Measurements from ENCODE around the gene IL2RG.

Gene IL2RG

DNA sequence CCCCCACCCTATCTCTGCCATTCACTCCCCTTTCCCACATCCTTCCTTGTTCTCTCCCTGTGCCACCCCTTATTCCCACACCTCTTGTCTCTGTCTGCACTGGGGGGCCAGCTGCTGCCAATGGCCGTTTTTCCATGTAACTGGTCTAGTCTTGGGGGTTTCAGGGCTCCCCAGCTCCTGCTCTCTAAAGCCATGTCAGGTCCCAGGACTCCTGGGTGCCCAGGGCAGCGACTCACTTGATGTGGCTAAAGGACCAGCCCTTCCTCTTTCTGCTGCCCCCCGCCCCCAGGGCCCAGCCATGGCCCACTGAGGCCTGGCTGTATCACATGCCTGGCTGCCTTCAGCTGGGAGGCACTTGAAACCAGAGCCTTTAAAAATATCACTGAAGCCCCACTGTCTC, 43.3 kb upstream of the IL2RG start:
- Histone ChIP-seq H3K4me1 (no peaks in the 10 kb centered on the region), H3K27me3 (ENCODE audit: control insufficient read depth, insufficient read depth, low read length) (no peaks in the 10 kb centered on the region), H3K27ac (no peak overlapping the region), H3K4me2 (ENCODE audit: low read length) (no peak overlapping the region), H3K4me3 (ENCODE audit: low read depth, low read length) (no peak overlapping the region), H3K9me3 (ENCODE audit: control insufficient read depth, low read length) (no peaks in the 10 kb centered on the region), H3K79me2 (no peaks in the 10 kb centered on the region), H3K36me3 (ENCODE audit: control insufficient read depth, insufficient read depth, low read length) (no peaks in the 10 kb centered on the region), H3K9ac (no peak overlapping the region), H2AFZ (no peak overlapping the region)
- TF ChIP-seq, protein P1, sequence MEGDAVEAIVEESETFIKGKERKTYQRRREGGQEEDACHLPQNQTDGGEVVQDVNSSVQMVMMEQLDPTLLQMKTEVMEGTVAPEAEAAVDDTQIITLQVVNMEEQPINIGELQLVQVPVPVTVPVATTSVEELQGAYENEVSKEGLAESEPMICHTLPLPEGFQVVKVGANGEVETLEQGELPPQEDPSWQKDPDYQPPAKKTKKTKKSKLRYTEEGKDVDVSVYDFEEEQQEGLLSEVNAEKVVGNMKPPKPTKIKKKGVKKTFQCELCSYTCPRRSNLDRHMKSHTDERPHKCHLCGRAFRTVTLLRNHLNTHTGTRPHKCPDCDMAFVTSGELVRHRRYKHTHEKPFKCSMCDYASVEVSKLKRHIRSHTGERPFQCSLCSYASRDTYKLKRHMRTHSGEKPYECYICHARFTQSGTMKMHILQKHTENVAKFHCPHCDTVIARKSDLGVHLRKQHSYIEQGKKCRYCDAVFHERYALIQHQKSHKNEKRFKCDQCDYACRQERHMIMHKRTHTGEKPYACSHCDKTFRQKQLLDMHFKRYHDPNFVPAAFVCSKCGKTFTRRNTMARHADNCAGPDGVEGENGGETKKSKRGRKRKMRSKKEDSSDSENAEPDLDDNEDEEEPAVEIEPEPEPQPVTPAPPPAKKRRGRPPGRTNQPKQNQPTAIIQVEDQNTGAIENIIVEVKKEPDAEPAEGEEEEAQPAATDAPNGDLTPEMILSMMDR (IDR thresholded peaks at IDR 0.05) = no peak

GRCh38 chrX:71154196-71154595, 42.8 kb upstream of the IL2RG start:
- Histone ChIP-seq H3K27me3 (ENCODE audit: control insufficient read depth, insufficient read depth, low read length) (no peaks in the 10 kb centered on the region), H3K9ac (no peak overlapping the region), H2AFZ (no peak overlapping the region), H3K4me2 (ENCODE audit: low read length) (no peak overlapping the region), H3K27ac (no peak overlapping the region), H3K4me3 (ENCODE audit: low read depth, low read length) (no peak overlapping the region), H3K9me3 (ENCODE audit: control insufficient read depth, low read length) (no peaks in the 10 kb centered on the region), H3K36me3 (ENCODE audit: control insufficient read depth, insufficient read depth, low read length) (no peaks in the 10 kb centered on the region), H3K79me2 (no peaks in the 10 kb centered on the region), H3K4me1 (no peaks in the 10 kb centered on the region)
- TF ChIP-seq, protein P1 (IDR thresholded peaks at IDR 0.05) = no peak

DNA sequence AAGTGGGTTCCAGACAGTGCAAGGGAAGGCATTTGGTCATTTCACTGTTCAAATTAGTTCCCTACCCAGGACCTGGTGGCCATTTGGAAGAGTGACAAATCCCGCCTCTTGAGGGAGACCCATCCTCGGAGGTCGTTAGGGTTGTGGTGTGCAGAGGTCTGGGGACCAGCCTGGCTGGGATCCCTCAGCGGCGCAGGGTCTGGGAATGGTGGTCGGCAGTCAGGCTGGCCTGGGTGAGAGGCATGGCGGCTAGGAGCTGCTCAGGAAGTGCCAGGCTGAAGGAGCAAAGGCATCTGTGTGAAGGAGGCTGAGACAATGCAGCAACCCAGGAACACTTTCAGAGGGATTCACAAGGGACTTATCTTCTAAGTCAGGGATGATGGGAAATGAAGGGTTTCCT, 40.0 kb upstream of the IL2RG start:
- Histone ChIP-seq H2AFZ (no peak overlapping the region), H3K27ac (no peak overlapping the region), H3K36me3 (ENCODE audit: control insufficient read depth, insufficient read depth, low read length) (no peaks in the 10 kb centered on the region), H3K27me3 (ENCODE audit: control insufficient read depth, insufficient read depth, low read length) (no peaks in the 10 kb centered on the region), H3K4me1 (peaks cover 3% of the 10 kb centered on the region), H3K4me3 (ENCODE audit: low read depth, low read length) (no peak overlapping the region), H3K9me3 (ENCODE audit: control insufficient read depth, low read length) (no peaks in the 10 kb centered on the region), H3K9ac (no peak overlapping the region), H3K4me2 (ENCODE audit: low read length) (no peak overlapping the region), H3K79me2 (no peaks in the 10 kb centered on the region)
- TF ChIP-seq, protein P1 (IDR thresholded peaks at IDR 0.05) = no peak

DNA sequence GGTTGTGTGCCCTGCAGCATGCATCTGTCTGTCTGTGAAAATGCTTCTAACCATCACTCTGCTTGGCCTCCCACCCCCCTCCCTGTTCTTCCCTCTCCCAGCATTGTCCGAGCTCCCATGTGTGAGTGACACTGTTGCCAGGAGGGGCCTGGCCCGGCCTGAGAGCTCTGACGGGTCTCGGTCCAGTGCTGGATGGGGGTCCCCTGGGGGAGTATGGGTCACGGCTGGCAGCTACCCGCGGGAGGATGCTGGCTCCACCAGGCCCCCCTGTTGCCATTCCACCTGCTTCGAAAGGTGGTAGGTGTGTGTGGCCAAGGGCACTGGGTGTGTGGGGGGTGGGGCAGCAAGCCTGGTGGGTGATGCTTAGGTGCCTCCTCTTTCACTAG, 36.9 kb upstream of the IL2RG start:
- H3K27me3 ChIP-seq (ENCODE audit: control insufficient read depth, insufficient read depth, low read length) = no peaks in the 10 kb centered on the region
- H3K4me3 ChIP-seq (ENCODE audit: low read depth, low read length) = no peak overlapping the region
- no peaks in the 10 kb centered on the region for H3K79me2 ChIP-seq
- H3K27ac ChIP-seq = no peak overlapping the region
- TF ChIP-seq, protein P1 (IDR thresholded peaks at IDR 0.05) = no peak
- H3K9ac ChIP-seq = no peak overlapping the region
- no peak overlapping the region for H2AFZ ChIP-seq
- H3K4me1 ChIP-seq = peaks cover 12% of the 10 kb centered on the region
- no peak overlapping the region for H3K4me2 ChIP-seq (ENCODE audit: low read length)
- no peaks in the 10 kb centered on the region for H3K9me3 ChIP-seq (ENCODE audit: control insufficient read depth, low read length)
- no peaks in the 10 kb centered on the region for H3K36me3 ChIP-seq (ENCODE audit: control insufficient read depth, insufficient read depth, low read length)

- no peak overlapping the region for H3K4me3 ChIP-seq (ENCODE audit: low read depth, low read length)
These were observed 36.3 kb upstream of the IL2RG start for GRCh38 chrX:71147496-71148277.

More at GRCh38 chrX:71147496-71148277, 36.3 kb upstream of the IL2RG start:
- Histone ChIP-seq H3K36me3 (ENCODE audit: control insufficient read depth, insufficient read depth, low read length) (no peaks in the 10 kb centered on the region), H3K9ac (no peak overlapping the region), H2AFZ (no peak overlapping the region), H3K9me3 (ENCODE audit: control insufficient read depth, low read length) (no peaks in the 10 kb centered on the region), H3K4me1 (peaks cover 12% of the 10 kb centered on the region), H3K27me3 (ENCODE audit: control insufficient read depth, insufficient read depth, low read length) (no peaks in the 10 kb centered on the region), H3K27ac (no peak overlapping the region), H3K79me2 (no peaks in the 10 kb centered on the region), H3K4me2 (ENCODE audit: low read length) (no peak overlapping the region)
- TF ChIP-seq, protein P1 (IDR thresholded peaks at IDR 0.05) = no peak

Measured in parathyroid adenoma (tissue), 2 donors.